HK-2 (cell line): ENCODE data around the gene LRRC18.

ENCODE experiments used
- DNase-seq: peaks from one replicate; pipeline ENCODE4 v3.0.0-alpha.2; 2018; ENCODE audit not compliant: unreplicated experiment

LRRC18 gene

GRCh38 chr10:48907730-48908129, 31.9 kb downstream of the LRRC18 start:
- no peak for DNase-seq

DNA sequence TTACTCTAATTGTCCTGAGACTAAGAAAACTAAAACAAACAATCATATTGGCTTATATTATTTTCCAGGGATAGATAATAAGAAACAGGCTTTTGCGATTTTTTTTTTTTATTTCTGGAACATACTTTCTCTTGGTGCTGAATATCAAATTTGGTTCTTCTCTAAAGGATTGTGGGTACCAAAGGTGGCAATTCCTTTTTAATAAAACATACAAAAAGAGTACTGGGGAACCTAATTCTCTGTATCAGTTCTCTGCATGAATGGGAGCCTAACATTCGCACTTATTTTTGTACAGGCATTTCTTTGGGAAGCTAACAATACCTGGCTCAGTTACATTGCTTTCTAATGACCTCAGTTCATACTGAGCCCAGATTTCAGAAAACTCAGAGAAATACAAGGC, 32.8 kb downstream of the LRRC18 start:
- DNase-seq: no peak

DNA sequence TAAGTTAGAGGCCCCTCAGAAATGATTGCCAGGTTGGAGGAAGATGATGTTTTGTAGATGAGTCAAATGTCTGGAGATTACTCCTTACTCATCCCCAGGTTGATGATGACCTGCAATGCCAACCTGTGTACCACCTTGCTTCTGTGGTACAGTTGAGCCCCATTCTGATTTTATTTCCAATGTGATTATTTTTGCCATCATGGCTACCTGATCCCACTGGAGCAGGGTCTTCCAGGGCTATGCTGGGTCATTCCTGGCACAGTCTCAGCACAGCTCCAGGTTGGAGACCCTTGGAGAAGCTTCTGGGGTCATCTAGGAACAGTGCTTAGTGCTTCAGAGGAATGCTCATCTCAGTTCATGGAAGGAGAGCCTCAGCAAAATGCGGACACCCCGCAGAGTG, 34.3 kb downstream of the LRRC18 start:
- DNase-seq: no peak

GRCh38 chr10:48904861-48905260, 34.8 kb downstream of the LRRC18 start:
- DNase-seq: no peak

DNA sequence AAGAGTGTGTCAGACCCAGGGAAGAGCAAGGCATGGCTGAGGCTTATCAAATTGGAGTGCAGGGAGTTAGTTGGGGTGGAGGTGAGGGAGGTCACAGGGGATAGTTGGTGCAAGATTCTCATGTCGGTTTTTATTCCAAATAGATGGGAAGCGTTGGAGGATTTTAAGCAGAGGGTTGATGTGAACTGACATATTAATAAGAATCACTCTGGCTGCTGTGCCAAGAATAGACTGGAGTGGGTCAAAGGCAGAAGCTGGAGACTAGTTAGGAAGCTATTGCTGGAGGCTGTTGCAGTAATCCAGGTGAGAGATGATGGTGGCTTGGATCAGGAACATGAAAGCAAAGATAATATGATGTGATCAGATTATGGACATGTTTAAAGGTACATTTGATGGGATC, 36.5 kb downstream of the LRRC18 start:
- DNase-seq: no peak

GRCh38 chr10:48902096-48902495, 37.5 kb downstream of the LRRC18 start:
- DNase-seq: no peak

DNA sequence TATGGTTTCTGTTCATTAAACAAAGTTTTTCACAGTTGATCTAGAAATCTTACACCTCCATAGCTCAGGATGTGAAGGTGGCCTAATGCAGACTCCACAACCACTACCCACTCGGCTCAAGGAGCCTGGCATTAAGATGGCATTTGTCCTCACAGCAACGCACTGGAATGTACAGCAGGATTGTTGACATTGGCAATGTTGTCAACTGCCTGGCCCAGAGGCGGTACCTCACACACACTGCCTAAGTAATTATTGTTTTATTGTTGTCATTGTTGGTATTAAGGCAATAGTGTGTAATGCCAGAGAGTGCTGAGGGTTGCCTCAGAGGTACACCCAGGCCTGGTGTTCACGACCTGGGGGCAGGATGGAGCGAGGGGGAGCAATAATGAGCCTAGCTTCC, 38.3 kb downstream of the LRRC18 start:
- DNase-seq: no peak

DNA sequence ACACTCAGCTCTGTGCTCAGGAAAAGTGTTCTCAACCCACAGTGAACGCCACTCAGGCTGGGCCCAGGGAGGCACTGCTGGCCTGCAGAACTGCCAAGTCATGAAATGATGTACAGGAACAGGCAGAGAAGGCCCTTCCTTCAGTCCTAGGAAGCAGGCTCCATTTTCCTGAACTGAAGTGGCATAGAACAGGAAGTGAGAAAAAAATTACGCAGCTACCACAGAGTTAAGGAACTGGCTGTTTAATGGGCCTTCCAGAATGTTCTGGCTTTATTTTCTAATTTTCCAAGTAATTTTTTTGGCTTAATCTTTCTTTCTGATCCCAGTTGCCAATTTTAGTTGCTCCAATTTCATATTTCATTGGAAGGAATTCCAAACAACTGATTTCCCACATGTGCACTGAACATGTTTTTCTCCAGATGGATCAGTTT, 39.3 kb downstream of the LRRC18 start:
- no peak for DNase-seq

DNA sequence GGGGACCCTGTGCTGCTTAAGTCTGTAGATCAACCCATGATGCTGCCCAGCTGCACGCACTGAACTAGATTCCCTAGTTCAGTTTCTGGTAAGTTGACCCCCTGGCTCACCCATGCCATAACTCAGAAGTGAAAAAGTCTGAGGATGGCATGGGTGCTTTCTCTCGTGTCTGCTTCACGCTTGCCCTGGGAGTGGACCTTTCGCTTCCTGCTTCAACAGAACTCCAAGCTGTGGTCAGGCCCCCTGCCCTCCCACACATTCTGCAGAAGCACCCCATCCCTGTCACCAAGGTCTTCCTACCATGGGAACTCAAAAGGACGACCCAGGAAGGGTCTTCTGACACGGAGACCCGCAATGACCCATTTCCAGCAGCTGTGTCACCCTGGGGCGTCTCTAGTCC, 39.9 kb downstream of the LRRC18 start:
- DNase-seq: no peak

- no peak for DNase-seq
Observed at GRCh38 chr10:48898426-48898825, 41.2 kb downstream of the LRRC18 start.

DNA sequence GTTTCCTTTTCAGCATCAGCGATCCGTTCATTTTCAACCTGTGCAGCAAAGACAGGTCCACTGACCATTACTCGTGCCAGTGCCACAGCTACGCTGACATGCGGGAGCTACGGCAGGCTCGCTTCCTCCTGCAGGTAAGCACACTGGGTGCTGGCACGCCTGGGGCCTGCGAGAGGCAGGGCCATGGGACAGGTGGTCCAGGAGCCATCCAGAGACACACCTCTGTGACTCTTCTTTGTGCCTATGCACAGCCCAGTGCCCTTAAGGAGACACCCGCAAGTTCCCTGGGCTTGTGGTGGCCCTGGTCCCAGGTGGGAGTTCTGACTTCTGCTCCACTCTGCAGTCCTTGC, 42.2 kb downstream of the LRRC18 start:
- DNase-seq: no peak

DNA sequence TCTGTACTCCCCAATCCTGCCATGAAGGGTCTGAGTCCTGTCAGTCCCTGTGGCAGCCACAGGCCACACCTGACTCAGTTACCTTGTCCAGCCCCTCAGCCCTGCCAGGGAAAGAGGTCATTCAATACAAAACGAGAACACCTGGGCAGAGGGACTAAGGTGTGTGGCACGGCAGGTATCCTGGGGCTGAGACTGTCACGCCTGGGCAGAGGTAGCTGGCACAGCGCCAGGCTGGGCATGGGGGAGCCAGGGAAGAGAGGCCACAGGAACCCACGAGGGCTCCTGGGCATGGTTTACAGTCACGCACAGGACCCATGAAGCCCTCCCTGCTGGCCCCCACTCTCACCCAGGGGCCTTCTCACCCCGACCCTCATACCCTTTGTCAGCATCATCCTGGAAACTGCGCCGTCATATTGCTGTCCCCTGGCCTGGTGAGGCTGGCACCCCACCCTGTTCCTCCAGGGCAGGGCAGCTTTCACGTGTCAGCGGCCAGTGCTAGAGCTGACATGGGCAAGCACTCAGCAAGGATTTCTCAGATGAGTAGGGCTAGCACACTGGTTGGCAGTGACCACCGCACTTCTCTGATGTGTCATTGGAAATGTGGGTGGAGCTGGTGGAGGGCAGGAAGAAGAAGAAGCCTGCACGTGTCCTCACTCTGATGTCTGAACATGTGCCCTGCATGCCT, 42.7 kb downstream of the LRRC18 start:
- DNase-seq: no peak

DNA sequence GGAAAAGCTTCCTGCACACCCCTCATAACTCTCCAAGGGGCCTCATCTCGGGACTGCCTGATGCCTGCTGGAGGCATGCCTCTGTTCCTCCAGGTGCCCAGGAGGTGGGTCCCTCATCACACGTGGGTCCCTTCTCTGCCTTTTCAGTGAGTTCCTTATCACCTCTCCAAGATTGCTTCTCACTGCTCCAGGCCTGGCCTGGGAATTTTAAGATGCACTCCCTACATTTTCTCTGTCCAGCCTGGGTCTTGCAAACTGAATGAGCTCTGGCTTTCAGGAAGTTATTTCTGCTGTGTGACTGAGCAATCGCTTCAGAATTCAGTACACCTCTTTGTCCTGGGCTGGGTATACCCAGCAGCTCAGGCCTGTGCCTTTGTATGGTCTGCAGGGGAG, 43.8 kb downstream of the LRRC18 start:
- no peak for DNase-seq

DNA sequence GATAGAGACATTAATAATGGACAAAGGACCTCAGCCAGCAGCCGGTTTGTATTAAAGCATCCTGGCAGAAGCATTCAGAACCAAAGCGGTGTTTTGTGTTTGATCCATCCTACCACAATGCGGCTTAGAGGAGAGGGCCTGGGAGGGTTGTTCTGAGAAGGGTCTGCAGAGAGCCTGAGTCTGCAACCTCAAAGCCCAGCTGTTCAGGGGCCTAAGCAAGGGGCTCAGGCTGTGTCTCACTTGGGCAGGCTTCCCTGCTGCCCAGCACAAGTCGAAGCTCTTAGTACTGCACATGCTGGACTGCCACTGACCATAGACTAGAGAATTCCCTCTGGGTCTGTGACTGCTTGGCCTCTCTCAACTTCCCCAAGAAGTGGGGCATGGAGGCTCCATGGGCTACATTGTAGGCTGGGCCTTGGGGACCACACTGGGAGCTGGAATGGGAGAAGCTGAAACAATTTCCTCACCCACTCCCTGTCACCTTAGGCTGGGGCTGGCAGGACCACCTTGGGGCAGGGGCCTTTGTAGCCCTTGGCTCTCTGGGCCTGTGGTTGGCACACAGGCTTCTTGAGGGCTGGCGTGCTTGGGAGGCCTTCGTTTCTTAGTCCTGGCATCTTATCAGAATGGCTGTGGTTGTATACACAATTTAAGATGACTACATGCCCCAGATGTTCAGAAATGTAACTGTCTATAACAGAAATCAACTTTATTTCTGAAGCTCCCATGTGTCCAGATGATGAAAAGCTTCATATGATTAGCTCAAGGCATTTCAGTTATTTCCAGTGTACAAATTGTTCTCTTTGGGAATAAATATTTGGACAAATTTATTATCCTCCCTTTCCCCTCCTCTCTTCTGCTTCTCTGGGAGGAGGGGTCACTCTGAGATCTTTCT, 44.5 kb downstream of the LRRC18 start:
- DNase-seq: no peak

- no peak for DNase-seq
Observed at GRCh38 chr10:48890888-48891850, 48.5 kb downstream of the LRRC18 start.

GRCh38 chr10:48887982-48888381, 51.7 kb downstream of the LRRC18 start:
- no peak for DNase-seq

DNA sequence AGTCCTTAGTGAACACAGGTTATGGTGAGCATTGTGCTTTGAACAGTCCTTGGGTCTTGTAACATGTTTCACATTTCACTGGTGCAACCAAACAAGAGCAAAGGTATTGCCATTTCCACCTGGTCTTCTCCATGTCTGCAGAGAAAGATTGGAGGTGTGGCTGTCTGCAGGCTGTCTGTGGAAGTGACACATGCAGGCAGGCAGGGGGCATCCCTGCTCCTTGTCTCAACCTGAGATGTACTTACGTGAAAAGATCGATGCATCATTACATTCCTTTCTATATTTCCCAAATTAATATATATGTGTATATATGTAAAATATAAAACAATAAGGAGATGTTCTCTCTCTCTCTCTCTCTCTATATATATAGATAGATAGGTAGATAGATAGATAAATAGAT, 54.3 kb downstream of the LRRC18 start:
- DNase-seq: peak; percentile 9

DNA sequence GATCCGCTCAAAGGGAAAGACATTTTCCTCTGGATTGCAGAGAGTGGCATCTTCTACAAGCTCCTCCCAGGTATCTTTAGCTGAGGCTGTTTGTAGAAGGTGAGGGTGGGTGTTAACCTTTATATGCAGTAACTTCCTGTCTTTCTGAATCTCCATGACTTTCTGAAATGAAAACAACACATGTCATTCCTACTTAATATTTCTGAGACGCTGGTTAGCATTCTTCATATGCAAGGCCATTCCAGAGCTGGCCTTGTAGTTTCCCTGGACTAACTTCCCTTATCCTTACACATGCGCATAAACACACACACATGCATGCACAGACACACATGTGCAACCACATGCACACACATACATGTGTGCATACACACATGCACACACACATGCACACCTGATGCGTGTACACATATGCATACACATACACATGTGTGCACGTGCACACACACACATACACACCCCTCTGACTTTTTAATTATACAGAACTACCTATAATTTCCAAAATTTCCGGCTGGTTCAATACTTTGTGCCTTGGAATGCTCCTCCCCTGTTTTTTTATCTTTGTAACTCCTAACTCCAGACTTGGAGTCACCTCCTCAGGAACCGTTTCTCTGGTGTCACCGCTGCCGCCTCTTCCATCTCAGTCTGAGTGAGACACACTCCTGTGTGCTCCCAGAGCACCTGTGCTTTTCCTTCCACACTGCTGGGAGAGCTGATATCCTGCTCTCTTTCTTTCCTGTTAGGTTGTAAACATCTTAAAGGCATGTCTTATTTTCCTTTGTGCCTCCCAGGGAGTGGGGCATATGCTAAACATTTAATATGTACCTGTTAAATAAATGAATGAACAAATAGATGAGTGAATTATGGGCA, 55.2 kb downstream of the LRRC18 start:
- no peak for DNase-seq

DNA sequence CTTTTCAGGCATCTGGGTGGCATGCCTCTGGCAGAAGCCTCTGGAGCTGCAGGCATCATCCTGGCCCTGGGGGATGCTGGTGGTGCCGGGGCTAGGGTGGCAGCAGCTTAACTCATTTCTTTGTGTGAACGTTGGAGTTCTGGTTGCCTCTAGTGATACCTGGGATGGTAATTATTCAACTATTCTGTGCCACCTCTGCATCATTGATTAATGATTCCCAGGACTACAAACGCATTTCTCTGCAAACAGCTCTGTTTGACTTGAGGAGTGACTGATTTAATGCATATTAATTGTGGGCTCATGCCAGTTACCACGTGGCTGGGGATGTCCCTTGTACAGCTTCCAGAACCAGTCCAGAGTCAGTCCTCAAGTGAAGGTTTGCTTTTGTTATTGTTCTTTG, 55.9 kb downstream of the LRRC18 start:
- no peak for DNase-seq

GRCh38 chr10:48882881-48883280, 56.8 kb downstream of the LRRC18 start:
- DNase-seq: no peak

- DNase-seq: no peak
Observed at GRCh38 chr10:48881937-48882336, 57.7 kb downstream of the LRRC18 start.
